HepG2 (cell line): ENCODE data around the gene OSCP1. TPM values are rescaled to one million over a fixed set of nuclear protein-coding genes. Genes with fewer than 3 reads are reported as not detected.

Experiments used
- ATF4 ChIP-seq, 2 experiments: fragments of 450-650 bp in 1 of 2; sonication (generic) in 1 of 2; formaldehyde crosslinking; IDR thresholded peaks; 2 replicates each; pipeline versions ENCODE4 v1.5.0 to v1.8.0; 2020 to 2022; ENCODE audit warnings: mild to moderate bottlenecking in 1 of 2, missing genetic modification reagents in 1 of 2
- CREM ChIP-seq, 2 experiments: sonication (generic) in 1 of 2; formaldehyde crosslinking in 1 of 2; IDR thresholded peaks; 2 replicates each; pipeline versions ENCODE4 v1.4.0 to v1.6.1; 2016 to 2020; ENCODE audit warnings: antibody characterized with exemption in 1 of 2, mild to moderate bottlenecking in 1 of 2, missing genetic modification reagents in 1 of 2
- CTCF ChIP-seq: sonication (generic); formaldehyde crosslinking; IDR thresholded peaks from 2 replicates; pipeline ENCODE4 v1.5.0; 2020; ENCODE audit warnings: mild to moderate bottlenecking, missing genetic modification reagents, moderate library complexity
- ETS1 ChIP-seq: sonication (generic); formaldehyde crosslinking; IDR thresholded peaks from 2 replicates; pipeline ENCODE4 v1.4.0; 2020; ENCODE audit warnings: missing genetic modification reagents
- FOXM1 ChIP-seq: sonication (generic); formaldehyde crosslinking; IDR thresholded peaks from 2 replicates; pipeline ENCODE4 v1.5.0; 2020; ENCODE audit warnings: missing genetic modification reagents
- HNRNPUL1 ChIP-seq: fragments of 200-400 bp; formaldehyde crosslinking; IDR thresholded peaks from 2 replicates; pipeline ENCODE4 v1.6.1; 2017; ENCODE audit warnings: low read depth, mild to moderate bottlenecking, low read length, moderate library complexity
- HOMEZ ChIP-seq: IDR thresholded peaks from 2 replicates; pipeline ENCODE4 v1.6.1; 2016; ENCODE audit warnings: low read depth
- MTF2 ChIP-seq: sonication (generic); formaldehyde crosslinking; IDR thresholded peaks from 2 replicates; pipeline ENCODE4 v1.5.0; 2020; ENCODE audit warnings: missing genetic modification reagents, borderline replicate concordance
- SALL1 ChIP-seq: sonication (generic); formaldehyde crosslinking; IDR thresholded peaks from 2 replicates; pipeline ENCODE4 v1.8.0; 2022; ENCODE audit warnings: mild to moderate bottlenecking, missing genetic modification reagents
- U2AF2 ChIP-seq: fragments of 200-400 bp; formaldehyde crosslinking; IDR thresholded peaks from 2 replicates; pipeline ENCODE4 v1.6.1; 2017; ENCODE audit warnings: low read depth, mild to moderate bottlenecking, low read length
- ZC3H13 ChIP-seq: sonication (generic); formaldehyde crosslinking; IDR thresholded peaks from 2 replicates; pipeline ENCODE4 v1.8.1; 2023; ENCODE audit warnings: mild to moderate bottlenecking, missing genetic modification reagents, moderate library complexity
- ZNF567 ChIP-seq: sonication (generic); formaldehyde crosslinking; IDR thresholded peaks from 2 replicates; pipeline ENCODE4 v1.8.1; 2023; ENCODE audit warnings: mild to moderate bottlenecking, missing genetic modification reagents, borderline replicate concordance
- ZNF646 ChIP-seq: sonication (generic); formaldehyde crosslinking; IDR thresholded peaks from 2 replicates; pipeline ENCODE4 v1.9.0; 2021; ENCODE audit warnings: mild to moderate bottlenecking, missing genetic modification reagents
- ZNF660 ChIP-seq: sonication (generic); formaldehyde crosslinking; IDR thresholded peaks from 2 replicates; pipeline ENCODE4 v1.5.1; 2020; ENCODE audit warnings: mild to moderate bottlenecking, low read depth, missing genetic modification reagents, borderline replicate concordance
- ZNF7 ChIP-seq: IDR thresholded peaks from 2 replicates; pipeline ENCODE4 v1.6.1; 2016; ENCODE audit warnings: missing biosample characterization, missing genetic modification reagents
- ZNF740 ChIP-seq: sonication (generic); formaldehyde crosslinking; IDR thresholded peaks from 2 replicates; pipeline ENCODE4 v1.4.0; 2020; ENCODE audit warnings: missing genetic modification reagents
- polyA plus RNA-seq, 8 experiments: library from polyadenylated mRNA; depleted of rRNA in 3 of 8; stranded (reverse) in 7 of 8; unstranded in 1 of 8; fragments of >200 nt; fragmentation: Illumina TruSeq in 4 of 8; extraction: Trizol in 4 of 8; gene quantifications; 2 replicates each; pipeline versions ENCODE4 v1.2.1 to v1.2.3, GENCODE V29; 2011 to 2016; ENCODE audit warnings: low read depth in 4 of 8, missing spikeins in 1 of 8, mixed read lengths in 1 of 8; ENCODE audit not compliant: insufficient read depth in 1 of 8
- total RNA-seq, 5 experiments: library from RNA; depleted of rRNA; stranded (reverse); fragments of >200 nt; fragmentation: Illumina TruSeq; extraction: Trizol; gene quantifications; 2 replicates each; pipeline ENCODE4 v1.2.3, GENCODE V29; 2016; ENCODE audit warnings: low read depth in 1 of 5

The OSCP1 gene
- total and polyA plus RNA-seq, 2 of the 13 experiments (the other 11 are each of a cell fraction or from before 2014, with no cell fraction given), result 0.60 to 0.84 TPM

- TF ChIP-seq CREM (IDR thresholded peaks at IDR 0.05) (no peak), CREM (CRISPR knock-in tag; IDR thresholded peaks at IDR 0.05) (no peak), ZC3H13 (CRISPR knock-in tag) (no peak), ZNF646 (CRISPR knock-in tag) (no peak), MTF2 (CRISPR knock-in tag) (no peak), ZNF740 (CRISPR knock-in tag) (peak; percentile 96), CTCF (CRISPR knock-in tag) (peak; percentile 90), ATF4 (CRISPR knock-in tag; IDR thresholded peaks at IDR 0.05) (no peak), ZNF660 (no peak), HOMEZ (CRISPR knock-in tag) (no peak), U2AF2 (no peak), ZNF567 (no peak), FOXM1 (CRISPR knock-in tag) (no peak), SALL1 (CRISPR knock-in tag) (peak; percentile 25; the same call in 1 of the 2 replicates), HNRNPUL1 (no peak), ETS1 (no peak), ZNF7 (CRISPR knock-in tag) (no peak)
These were observed 81.0 kb downstream of the OSCP1 start (continued) for GRCh38 chr1:36369061-36369861.
